CD4-positive, alpha-beta T cell treated with Interleukin-1 beta for 1 hour (primary cell): Measurements from ENCODE around the gene ARHGEF28.

Source experiments
- DNase-seq, 2 donors: peaks; one replicate each; pipeline ENCODE4 v3.0.0-alpha.2; 2020 to 2022

Gene ARHGEF28

DNA sequence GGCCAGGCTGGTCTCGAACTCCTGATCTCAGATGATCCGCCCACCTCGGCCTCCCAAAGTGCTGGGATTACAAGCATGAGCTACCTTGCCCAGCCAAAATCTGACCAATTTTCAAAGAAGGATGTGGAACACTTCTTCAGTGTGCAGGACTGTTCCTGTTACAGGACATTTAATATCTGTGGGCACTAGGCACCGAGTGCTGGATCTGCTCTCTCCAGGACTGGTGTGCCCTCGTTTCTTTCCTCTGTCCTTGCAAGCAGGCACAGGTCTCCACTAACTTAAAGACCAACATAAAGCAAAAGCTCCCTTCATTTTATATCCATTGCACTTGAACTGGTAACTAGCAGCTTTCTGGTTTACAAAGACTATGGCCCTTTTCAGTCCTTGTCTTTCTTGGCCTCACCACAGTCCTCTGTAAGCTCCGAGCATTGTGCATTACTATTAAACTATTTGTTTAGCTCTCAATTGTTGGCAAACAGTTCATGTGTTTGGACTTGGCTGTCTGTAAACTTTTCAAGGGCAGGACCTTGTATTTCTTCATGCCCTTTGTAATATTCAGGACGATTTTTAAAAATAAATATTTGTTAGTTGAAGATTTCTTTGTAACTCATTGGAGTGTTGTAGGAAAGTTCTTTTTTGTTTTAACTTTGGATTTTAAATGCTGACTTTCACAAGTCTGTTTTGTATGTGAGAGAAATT lies 37.3 kb downstream of the ARHGEF28 start:
- DNase-seq = no peak

DNA sequence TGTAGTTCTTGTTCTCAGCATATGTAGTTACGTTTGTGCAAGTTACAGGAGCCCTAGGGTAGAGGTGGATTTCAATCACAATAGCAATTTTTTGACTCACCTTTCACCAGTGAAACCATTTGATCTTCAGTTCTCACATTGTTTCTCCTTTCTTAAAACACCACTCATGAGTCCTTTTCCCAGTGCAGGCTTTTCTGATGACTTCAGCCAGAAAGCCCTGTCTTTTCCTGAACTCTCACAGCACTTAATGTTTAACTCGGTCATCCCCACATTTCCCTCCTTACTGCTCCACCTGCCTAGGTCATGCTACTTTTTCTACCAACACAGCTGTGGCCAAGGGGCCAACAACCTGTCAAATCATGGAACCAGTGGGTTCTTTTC lies 37.9 kb downstream of the ARHGEF28 start:
- no peak for DNase-seq

DNA sequence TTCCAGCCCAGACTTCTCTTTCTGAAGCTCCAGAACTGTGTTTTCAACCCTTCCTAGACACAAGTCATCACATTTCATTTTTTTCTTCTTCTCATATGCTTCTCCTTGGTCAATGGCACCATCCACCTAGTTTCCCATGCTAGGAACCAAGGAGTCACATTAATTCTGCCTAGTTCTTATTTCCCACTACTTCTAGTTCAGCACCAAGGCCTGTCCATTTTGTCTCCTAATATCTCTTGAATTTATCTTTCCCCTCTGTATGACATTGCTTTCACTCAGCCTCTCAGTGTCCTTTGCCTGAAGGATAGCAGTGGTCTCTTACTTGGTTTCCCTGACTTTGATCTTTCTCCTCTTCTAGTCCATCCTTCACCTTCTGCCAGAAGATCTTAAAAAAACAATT lies 38.8 kb downstream of the ARHGEF28 start:
- no peak for DNase-seq

DNA sequence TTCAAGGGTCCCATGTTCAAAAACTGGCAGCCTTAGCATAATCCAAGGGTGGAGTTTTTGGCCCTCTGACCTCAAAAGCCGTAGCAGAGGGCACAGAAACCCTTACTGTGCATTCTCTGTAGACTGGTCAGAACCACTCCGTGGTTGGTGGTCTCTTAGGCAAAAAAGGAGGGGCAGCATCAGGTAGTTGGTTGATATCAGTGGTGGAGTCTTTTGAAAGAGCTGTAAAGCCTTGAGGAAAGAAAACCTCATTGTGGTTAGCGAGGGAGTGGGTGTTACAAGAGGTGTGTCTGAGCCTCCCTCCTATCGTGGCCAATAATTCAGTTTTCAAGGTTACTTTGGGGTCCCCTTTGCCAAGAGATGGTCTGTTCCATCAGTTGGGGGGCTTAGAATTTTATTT lies 40.9 kb downstream of the ARHGEF28 start:
- DNase-seq = no peak

DNA sequence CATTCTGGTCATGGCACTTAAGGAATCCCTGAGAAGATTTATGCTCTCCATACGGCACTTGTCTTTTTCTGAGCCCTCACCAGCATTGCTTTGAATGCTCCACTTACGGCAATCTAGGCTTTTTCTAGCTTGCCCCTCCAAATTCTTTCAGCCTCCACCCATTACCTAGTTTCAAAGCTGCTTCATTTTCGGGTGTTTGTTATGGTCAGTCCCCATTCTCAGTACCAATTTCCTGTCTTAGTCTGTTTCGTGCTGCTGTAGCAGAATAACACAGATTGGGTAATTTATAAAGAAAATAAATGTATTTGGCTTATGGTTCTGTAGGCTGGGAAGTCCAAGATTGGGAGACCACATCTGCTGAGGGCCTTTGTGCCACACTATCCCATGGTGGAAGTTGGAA lies 42.0 kb downstream of the ARHGEF28 start:
- no peak for DNase-seq

DNA sequence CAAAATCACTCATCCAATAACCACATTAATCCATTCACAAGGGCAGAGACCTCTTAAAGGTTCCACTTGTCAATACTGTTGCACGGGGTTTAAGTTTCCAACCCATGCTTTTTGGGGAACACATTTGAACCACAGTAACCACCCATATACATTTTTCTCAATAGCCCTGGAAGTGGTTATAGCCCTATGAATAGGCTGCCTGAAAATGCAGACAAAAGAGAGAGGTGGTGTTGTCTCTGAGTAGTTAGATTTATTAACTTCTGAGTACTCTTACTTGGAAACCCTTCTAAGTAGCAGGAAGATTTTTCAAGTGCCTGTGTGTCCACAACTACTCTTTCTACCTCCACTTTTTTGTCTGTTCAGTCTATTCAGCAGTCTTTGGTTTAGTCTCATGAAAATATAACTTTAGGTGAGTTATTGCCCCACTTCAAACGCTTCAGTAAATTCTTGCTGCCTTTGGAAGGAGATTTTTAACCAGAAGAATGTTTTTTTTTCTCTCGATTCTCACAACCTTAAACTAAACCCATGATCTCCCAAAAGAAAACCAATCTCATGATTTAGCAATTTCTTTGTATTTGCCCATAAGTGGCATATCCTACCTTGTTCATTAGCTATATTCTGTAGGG lies 42.6 kb downstream of the ARHGEF28 start:
- DNase-seq = no peak

DNA sequence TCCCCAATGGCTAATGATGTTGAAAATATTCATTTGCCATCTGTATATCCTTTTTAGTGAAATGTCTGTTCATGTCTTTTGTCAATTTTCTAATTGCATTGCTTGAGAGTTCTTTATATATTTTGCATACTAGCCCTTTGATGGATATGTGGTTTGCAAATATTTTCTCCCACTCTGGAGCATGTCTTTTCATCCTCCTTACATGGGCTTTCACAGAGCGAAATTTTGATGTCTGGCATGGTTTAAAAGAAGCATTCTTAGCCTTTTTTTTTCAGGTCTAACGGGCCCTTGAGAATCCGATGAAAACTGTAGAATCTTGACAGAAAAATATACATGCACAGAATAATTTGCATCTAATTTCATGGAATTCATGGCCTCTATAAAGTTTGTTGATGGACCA lies 44.7 kb downstream of the ARHGEF28 start:
- DNase-seq = no peak

DNA sequence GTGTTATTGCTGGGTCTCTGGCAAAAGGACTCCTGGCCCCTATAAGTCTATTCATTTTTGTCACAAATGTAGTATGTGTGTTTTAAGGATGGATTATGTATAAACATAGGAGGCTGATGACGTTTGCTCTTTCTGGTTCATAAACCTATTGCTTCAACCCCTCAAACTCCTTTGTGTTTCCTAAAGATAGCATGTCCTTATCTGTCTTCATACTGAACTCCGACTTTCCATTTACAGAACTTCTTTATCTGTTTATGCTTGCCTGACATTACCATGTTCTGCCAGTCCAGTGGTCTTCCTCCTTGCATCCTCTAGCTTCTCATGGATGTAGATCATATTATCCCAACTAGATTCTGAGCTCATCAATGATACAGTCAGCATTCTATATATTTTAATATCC lies 46.1 kb downstream of the ARHGEF28 start:
- DNase-seq = no peak

DNA sequence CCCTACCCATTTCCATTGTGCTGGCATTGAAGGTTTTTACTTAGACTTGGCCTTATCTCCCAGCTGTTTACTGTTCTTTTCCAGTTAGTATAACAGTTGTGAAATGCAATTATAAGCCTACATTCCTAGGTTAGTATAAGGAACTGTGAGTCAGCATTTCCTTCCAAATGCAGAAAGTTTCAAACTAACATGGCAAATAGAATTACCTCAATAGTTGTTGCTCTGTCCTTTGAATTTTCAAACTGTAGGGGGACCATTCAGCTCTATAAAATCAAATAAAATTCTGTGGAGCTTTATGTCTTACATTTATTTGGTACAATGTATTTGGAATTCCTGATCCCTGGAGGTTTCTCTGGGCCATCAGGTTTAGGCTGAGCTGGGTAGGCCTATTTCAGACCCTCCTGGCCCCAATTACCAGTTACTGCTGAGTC lies 47.2 kb downstream of the ARHGEF28 start:
- DNase-seq = no peak

DNA sequence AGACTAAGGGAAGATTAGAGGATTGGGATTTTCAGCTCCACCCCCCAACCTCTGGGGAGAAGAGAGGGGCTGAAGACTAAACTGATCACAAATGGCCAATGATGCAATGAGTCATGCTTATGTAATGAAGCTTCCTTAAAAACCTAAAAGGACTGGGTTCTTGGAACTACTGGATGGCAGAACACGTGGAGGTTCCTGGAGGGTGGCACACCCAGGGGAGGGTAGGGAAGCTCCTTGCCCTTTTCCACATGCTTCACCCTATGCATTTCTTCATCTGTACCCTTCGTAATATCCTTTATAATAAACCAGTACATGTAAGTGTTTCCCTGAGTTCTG lies 48.6 kb downstream of the ARHGEF28 start:
- no peak for DNase-seq

DNA sequence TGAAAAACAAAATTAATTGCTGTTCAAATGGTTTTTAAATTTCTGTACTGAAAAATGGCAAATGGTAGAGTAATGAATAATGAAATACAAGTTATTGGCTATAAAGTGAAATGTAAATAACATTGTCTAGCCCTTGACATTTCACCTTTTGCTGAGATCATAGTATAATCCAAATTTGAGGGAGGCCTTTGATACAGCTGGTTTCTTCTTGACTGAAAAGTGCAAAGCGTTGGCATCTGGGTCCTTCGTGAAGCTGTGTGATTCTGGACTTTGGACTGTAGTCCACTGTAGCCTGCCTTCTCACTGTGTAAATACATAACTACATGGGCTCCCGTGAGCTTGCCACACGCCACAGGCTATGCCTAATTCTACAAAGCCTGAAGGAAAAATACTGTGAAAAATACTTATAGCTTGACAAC lies 52.3 kb downstream of the ARHGEF28 start:
- DNase-seq = no peak

DNA sequence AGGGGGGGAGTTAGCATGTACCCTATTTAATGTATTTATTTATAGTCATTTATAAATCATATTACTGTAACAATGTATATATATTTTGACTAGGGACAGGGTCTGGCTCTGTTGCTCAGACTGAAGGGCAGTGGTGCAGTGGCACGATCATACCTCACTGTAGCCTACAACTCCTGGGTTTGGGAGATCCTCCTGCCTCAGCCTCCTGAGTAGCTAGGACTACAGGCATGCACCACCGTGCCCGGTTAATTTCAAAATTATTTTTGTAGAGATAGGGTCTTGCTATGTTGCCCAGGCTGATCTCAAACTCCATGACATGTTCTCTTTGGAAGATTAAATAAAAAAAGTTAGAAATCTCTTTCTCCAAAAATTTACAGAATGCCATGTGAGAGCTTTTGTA lies 52.8 kb downstream of the ARHGEF28 start:
- no peak for DNase-seq

DNA sequence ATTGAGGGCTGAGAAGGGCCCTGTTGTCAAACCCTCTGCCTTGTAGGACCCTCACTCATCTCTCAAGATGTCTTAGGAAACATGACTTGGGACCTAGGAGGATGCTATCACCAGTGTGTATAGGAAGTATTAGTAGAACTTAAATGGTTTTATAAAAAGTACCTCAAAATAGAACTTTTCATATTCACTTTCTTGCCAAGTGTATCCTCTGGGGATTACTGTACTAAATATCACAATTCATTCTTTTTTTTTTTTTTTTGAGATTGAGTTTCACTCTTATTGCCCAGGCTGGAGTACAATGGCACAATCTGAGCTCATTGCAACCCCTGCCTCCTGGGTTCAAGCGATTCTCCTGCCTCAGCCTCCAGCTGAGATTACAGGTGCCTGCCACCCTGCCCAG lies 56.2 kb downstream of the ARHGEF28 start:
- no peak for DNase-seq

DNA sequence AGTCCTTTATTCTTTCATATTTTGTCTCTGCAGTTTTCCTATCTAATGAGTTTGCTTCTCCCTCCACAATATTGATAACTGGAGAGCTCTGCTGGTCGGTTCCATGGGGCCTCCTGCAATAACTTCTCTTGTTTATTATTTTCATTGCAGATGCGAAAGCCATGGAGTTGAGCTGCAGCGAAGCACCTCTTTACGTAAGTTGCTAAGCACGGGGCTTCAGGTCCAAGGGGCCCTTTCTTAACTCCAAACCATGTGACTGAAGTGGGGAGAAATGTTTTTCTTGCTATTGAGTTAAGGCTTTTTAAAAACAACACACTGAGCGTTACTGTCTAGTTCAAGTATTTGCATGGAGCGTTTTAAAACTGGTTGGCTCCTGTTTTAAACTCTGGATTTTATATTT lies 58.7 kb downstream of the ARHGEF28 start:
- DNase-seq = no peak

DNA sequence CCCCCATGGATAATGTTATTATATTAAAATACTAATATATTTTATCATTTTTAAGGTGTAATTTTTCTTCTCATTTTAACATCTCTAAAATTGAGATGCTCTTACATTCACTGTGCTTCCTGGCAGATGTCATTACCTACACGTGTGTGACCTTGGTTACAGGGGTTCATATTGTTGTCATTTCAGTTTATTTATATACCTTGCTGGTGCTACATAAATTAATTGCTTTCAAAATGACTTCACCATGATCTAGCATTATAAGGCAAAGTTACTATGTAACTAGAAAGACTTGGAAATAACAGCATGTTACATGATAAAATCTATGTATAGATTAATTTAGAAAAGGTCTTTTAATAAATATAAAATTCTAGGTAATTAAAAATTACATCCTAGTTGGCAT lies 60.9 kb downstream of the ARHGEF28 start:
- no peak for DNase-seq

DNA sequence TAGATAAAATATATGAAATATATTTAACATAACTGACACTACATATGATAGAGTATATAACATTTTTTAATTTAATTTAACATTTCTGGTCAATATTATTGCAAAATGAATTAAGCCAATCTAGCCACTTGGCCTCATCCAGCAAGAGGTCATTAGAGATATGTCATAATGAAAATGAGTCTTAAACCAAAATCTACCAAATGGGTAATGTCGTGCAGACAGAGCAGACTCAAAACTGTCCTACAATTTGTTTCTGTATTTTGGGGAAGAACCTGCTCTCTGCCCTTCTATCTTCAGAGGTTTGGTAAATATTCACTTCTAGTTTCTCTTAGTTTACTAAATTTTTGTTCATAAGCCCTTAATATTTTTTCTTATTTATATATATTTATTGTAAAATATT lies 61.4 kb downstream of the ARHGEF28 start:
- no peak for DNase-seq

DNA sequence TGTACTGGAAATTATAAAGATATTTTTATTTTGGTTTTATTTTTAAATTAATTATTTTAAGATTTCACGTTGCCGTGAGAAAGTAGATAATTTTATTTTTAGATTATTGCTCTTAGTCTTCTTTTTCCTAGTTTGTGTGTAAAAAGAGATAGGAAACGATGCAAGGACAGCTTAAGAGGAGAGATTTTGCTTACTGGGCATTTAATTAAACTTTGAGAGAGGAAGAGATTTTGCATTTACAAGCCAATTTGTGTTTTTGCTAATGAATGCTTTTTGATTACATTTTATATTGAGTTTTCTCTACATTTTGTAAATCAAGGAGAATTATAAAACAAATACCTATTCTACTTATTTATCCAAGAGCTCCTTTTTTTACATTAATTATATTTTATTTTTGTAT lies 64.0 kb downstream of the ARHGEF28 start:
- DNase-seq = no peak

DNA sequence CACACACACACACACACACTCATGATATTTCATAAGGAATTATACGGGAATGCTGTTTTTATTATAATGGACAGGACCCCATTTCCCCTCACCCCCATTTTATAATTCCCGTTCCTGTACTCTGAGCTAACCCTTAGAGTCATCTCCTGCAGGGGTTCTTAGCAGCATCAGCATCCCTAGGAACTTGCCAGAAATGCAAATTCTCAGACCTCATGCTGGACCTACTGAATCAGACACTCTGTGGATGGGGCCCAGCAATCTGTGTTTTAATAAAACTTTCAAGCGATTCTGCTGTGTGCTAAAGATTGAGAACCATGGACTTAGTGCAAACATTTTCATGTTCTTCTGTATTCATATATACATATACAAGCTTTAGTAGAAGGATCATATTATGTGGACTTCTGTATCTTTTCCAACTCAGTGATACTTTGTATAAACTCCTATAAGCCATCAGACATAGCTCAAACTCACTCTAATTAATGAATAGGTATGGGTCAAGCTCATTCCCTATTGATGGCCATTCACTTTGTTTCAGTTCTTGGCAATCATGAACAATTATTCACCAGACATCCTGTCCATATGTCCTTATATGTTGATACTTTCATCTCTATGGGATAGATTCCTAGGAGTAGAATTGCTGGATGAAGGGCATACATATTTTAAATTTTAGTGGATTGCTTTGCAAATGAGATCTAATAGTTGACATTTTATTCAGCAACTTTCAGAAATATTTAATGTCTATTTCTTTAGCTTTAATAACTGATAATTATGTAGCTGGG lies 65.5 kb downstream of the ARHGEF28 start:
- DNase-seq = no peak

DNA sequence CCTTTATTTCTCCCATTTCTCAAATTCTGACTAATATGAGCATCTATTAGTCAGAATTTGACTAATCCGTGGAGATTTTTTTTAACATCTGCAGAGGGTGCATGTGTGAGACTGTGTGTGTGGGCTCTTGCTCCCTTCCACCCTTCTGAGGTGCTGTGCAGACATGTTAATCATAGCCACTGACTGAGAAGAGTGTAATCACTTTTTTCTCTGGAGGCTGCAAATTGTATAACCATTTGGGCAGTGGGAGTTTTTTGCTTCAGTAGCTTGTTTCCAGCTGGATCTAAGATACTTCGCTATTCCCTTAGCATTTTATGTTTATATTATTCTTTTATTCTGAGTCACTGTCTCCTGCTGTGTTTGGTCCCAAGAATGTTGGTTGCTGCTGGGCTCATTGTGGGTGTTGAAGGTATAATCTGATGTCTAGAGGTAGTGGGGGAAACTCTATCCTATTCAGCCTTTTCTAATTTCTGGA lies 66.2 kb downstream of the ARHGEF28 start:
- no peak for DNase-seq

DNA sequence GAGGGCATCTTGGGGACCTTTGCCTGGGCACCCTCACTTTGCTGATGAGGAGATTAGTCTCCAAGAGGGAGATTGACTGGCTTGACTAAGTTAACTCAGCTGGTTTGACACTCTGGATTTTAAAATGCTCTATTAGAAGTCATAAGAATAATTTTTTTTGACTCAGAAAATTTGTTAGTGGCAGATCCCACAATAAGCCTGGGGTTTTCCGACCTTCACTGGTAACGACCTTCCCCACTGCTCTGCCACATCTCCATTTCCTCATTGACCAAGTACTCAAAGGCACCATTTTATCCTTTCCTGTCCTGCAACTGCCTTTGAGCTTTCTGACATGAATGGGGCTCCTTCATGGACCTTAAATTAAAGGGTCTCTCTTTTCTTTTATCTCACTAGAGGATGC lies 67.0 kb downstream of the ARHGEF28 start:
- DNase-seq = no peak

DNA sequence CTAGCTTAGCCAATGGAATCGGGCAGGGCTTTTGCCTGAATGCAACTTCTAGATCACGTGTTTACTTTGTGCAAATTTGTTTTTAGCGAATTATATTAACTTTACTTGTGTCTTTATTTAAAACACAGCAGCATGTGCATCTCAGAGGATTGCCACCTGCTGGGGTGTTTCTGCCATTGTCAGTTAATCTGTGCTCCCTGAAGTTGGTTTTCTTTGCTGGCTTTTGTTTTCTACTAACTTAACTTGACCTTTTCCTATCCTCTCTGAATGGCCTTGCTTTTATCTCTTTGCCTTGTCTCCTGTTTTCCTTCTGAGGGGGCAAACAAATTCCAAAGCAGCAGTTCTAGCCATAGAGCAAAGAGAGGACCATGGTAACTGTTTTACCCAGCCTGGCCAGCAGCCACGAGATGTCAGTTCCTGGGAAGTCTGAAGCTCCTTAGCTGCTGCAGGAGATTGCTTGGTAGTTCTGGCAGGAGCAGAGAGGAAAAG lies 67.6 kb downstream of the ARHGEF28 start:
- DNase-seq = no peak

DNA sequence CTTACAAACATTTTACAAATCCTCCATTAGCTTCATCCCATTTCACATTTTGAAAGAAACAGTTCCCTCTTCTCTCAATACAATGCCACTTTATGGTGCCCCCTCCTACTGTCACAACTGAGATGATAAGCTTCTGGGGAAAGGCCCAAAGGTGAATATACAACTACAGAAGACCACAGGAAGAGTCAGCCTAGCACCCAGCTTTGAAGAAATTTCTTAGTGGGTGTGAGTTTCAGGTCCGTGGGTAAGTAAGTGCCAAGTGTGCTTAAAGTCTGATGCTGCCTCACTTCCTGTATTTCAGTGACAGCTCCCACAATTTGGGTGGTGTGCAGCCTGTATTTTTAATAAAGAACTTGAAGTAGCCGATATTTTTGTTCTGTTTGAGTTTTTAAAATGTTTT lies 68.1 kb downstream of the ARHGEF28 start:
- DNase-seq = peak; percentile 13 to 23

DNA sequence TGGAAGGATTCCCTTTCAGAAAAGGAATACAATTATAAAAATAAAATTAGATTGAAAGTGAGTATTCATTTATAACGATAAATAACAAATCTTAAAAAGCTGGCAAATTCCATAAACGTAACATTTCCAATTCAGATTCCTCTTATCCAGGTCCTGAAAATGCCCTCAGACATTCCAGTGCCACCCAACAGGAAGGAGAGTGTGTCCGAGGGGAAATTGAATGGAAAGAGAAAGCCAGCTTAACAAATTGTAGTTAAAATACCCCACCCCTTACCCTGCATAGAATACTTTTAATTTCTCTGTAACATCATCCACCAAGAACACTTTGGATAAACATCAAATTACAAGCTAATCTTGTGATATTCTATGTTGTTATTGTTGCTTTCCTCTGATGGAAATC lies 72.0 kb downstream of the ARHGEF28 start:
- no peak for DNase-seq

DNA sequence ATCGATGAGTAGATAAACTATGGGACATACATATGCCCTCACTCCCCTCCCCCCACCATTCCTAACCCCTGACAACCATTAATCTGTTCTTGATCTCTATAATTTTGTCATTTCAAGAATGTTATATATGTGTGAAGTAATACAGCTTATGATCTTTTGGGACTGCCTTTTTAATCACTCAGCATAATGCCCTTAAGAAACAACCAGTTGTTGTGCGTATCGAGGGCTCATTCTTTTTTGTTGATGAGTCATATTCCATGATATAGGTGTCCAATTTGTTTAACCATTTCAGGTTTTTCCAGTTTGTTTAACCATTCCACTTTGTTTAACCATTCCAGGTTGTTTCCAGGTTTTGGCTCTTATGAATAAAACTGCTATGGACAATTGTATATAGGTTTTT lies 75.6 kb downstream of the ARHGEF28 start:
- no peak for DNase-seq
